B cell (primary cell): ENCODE results near the gene P3H4. TPM values are rescaled to one million over a fixed set of nuclear protein-coding genes. Genes with fewer than 3 reads are reported as not detected.

Experiments used
- ATAC-seq: fragments of 200-7000 bp; cut with Tn5 transposase; one replicate; pipeline ENCODE4 v1.10.0; 2021; ENCODE audit warnings: low read depth, mild to moderate bottlenecking, moderate number of reproducible peaks, moderate library complexity
- CTCF ChIA-PET: fragments of 350-600 bp; sonication (Branson Sonifier 250); formaldehyde crosslinking; loops from one replicate; lab custom pipeline; 2021; ENCODE audit warnings: antibody characterized with exemption, inconsistent platforms; lab: Charles Lee
- POLR2A ChIA-PET: fragments of 350-600 bp; sonication (Branson Sonifier 250); formaldehyde crosslinking; loops from one replicate; lab custom pipeline; 2021; ENCODE audit warnings: antibody characterized with exemption; lab: Charles Lee
- DNase-seq: peaks from one replicate; pipeline ENCODE4 v3.0.0; 2013
- H2AFZ ChIP-seq: 2 replicates; pipeline ENCODE4 v1.6.1; 2012; ENCODE audit warnings: mild to moderate bottlenecking, low read depth, low read length; ENCODE audit not compliant: insufficient read depth, poor library complexity, severe bottlenecking
- H3K27ac ChIP-seq, 2 donors: 1 replicate in 1 of 2; 2 replicates in 1 of 2; pipeline ENCODE4 v1.5.1; 2012 to 2013; ENCODE audit warnings: low read length in 2 of 2, mild to moderate bottlenecking in 2 of 2, moderate library complexity in 1 of 2
- H3K27me3 ChIP-seq, 4 experiments: fragments of 200-600 bp in 1 of 4; sonication (generic) in 1 of 4; replicated peaks in 1 of 4; 1 replicate in 2 of 4; 2 replicates in 2 of 4; pipeline versions ENCODE4 v1.6.1 to v1.7.0; 2013 to 2016; ENCODE audit warnings: low read length in 3 of 4, mild to moderate bottlenecking in 2 of 4, mixed read lengths in 1 of 4, moderate library complexity in 1 of 4; ENCODE audit not compliant: insufficient read depth in 4 of 4, control insufficient read depth in 3 of 4; ENCODE audit errors: control extremely low read depth in 1 of 4
- H3K36me3 ChIP-seq, 2 experiments: replicated peaks in 1 of 2; 1 replicate in 1 of 2; 2 replicates in 1 of 2; pipeline versions ENCODE4 v1.6.1 to v1.7.1; 2013; ENCODE audit warnings: low read length in 1 of 2; ENCODE audit not compliant: insufficient read depth in 2 of 2, control insufficient read depth in 1 of 2; ENCODE audit errors: control extremely low read depth in 1 of 2, extremely low read depth in 1 of 2
- H3K4me1 ChIP-seq, 2 donors: fragments of 200-600 bp in 1 of 2; sonication (generic) in 1 of 2; 1 replicate in 1 of 2; 2 replicates in 1 of 2; pipeline versions ENCODE4 v1.5.1 to v1.6.1; 2013 to 2017; ENCODE audit warnings: low read length in 2 of 2; ENCODE audit not compliant: control insufficient read depth in 2 of 2, insufficient read depth in 2 of 2
- H3K4me2 ChIP-seq: replicated peaks from 2 replicates; pipeline ENCODE3; 2012; ENCODE audit warnings: mild to moderate bottlenecking, low read depth, low read length; ENCODE audit not compliant: poor library complexity, severe bottlenecking
- H3K4me3 ChIP-seq, 5 experiments: fragments of 200-600 bp in 1 of 5; sonication (generic) in 1 of 5; 1 replicate in 3 of 5; 2 replicates in 2 of 5; pipeline versions ENCODE4 v1.5.1 to v1.7.0; 2011 to 2016; ENCODE audit warnings: low read length in 4 of 5, mild to moderate bottlenecking in 4 of 5, low read depth in 2 of 5, control low read depth in 1 of 5, moderate library complexity in 1 of 5; ENCODE audit not compliant: insufficient read depth in 1 of 5; ENCODE audit errors: control extremely low read depth in 1 of 5, extremely low read depth in 1 of 5
- H3K79me2 ChIP-seq: fragments of 200-600 bp; sonication (generic); one replicate; pipeline ENCODE4 v1.6.0; 2016; ENCODE audit warnings: low read length; ENCODE audit not compliant: control insufficient read depth, insufficient read depth
- H3K9ac ChIP-seq: fragments of 200-600 bp; sonication (generic); 2 replicates; pipeline ENCODE4 v1.6.1; 2017; ENCODE audit warnings: mild to moderate bottlenecking, low read length, moderate library complexity
- H3K9me3 ChIP-seq, 3 donors: one replicate each; pipeline versions ENCODE4 v1.6.1 to v1.7.1; 2013; ENCODE audit warnings: low read length in 2 of 3; ENCODE audit not compliant: control insufficient read depth in 2 of 3, insufficient read depth in 1 of 3; ENCODE audit errors: control extremely low read depth in 1 of 3
- H4K20me1 ChIP-seq: 2 replicates; pipeline ENCODE4 v1.6.0; 2012; ENCODE audit warnings: mild to moderate bottlenecking, low read length; ENCODE audit not compliant: insufficient read depth, control insufficient read depth, poor library complexity, severe bottlenecking
- H3K27ac Mint-ChIP-seq: one replicate; pipeline ENCODE4 v1.8.0; 2021; ENCODE audit warnings: mixed read lengths
- H3K27me3 Mint-ChIP-seq: one replicate; pipeline ENCODE4 v1.8.0; 2021; ENCODE audit warnings: mixed read lengths
- H3K4me1 Mint-ChIP-seq: one replicate; pipeline ENCODE4 v1.8.0; 2021; ENCODE audit warnings: mixed read lengths
- H3K4me3 Mint-ChIP-seq: one replicate; pipeline ENCODE4 v1.8.0; 2021; ENCODE audit warnings: mixed read lengths
- H3K9me3 Mint-ChIP-seq: one replicate; pipeline ENCODE4 v1.8.0; 2022; ENCODE audit warnings: mixed read lengths; ENCODE audit not compliant: insufficient read depth
- CTCF ChIP-seq: fragments of 200-600 bp; IDR thresholded peaks from one replicate; pipeline ENCODE4 v1.8.0; 2022; ENCODE audit warnings: antibody characterized with exemption, mild to moderate bottlenecking
- EZH2 ChIP-seq: IDR thresholded peaks from 2 replicates; pipeline ENCODE4 v1.6.1; 2012; ENCODE audit warnings: borderline replicate concordance, low read depth, mild to moderate bottlenecking, moderate library complexity, low read length; ENCODE audit not compliant: insufficient read depth, poor library complexity, severe bottlenecking
- WGBS: methylation state at CpG from one replicate; pipeline ENCODE4 v1.1.5; 2013; ENCODE audit warnings: missing lambda C conversion rate; ENCODE audit not compliant: insufficient coverage; 5-methylcytosine and 5-hydroxymethylcytosine counted together
- intact Hi-C: fragments of 100-400 bp; cut with micrococcal nuclease; formaldehyde crosslinking; loops from one replicate; pipeline ENCODE4 v1.10.0; 2022
- polyA plus RNA-seq: library from polyadenylated mRNA; depleted of rRNA; stranded (reverse); fragments of >200 nt; gene quantifications from 2 replicates; pipeline ENCODE4 v1.2.3, GENCODE V29; 2012
- total RNA-seq, 2 donors: library from RNA; stranded (reverse); fragments of 120-200 nt in 1 of 2; gene quantifications; 1 replicate in 1 of 2; 2 replicates in 1 of 2; pipeline versions ENCODE4 v1.2.3 to v1.2.4, GENCODE V29; 2013 to 2022

The P3H4 gene
- total and polyA plus RNA-seq, 2 donors (not counting 1 experiment from before 2014, with no cell fraction given), result 1.3 to 2.8 TPM

DNA sequence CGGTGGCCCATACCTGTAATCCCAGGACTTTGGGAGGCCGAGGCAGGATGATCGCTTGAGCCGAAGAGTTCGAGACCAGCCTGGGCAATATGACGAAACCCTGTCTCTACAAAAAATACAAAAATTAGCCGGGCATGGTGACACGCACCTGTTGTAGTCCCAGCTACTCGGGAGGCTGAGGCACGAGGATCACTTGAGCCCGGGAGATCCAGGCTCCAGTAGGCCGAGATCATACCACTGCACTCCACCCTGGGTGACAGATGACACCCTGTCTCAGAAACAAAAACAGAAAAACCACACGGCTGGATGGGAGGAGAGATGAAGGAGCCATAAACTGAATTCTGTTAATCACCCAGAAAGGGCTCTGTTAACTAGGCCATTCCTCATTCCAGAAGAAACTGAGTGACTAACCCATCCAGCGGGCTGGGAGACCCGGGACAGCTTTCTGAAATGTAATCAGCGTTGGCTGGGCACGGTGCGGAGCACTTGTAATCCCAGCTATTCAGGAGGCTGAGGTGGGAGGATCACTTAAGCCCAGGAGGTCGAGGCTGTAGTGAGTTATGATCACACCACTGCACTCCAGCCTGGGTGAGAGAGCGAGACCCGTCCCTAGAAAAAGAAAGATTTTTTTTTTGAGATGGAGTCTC lies 24.9 kb upstream of the P3H4 start:
- Mint-ChIP-seq H3K9me3 (no peaks in the 10 kb centered on the region), H3K4me3 (peak overlapping the region; percentile 92), H3K4me1 (peaks cover 13% of the 10 kb centered on the region), H3K27me3 (no peaks in the 10 kb centered on the region), H3K27ac (peak overlapping the region; percentile 76)
- Histone ChIP-seq H2AFZ (peak overlapping the region; percentile 97), H3K9me3 (no peaks in the 10 kb centered on the region), H3K4me2 (peak overlapping the region; percentile 90), H3K4me3 (peak overlapping the region in 4 of 5 experiments; percentile 62 to 80 (median 70)), H3K27ac (no peak overlapping the region), H3K4me1 (peaks cover 12 to 14% of the 10 kb centered on the region in 2 donors), H3K9ac (peak overlapping the region; percentile 88), H3K79me2 (peaks cover 7% of the 10 kb centered on the region), H3K27me3 (peaks cover 0 to 13% (median 0%) of the 10 kb centered on the region in 4 experiments), H3K36me3 (peaks cover 0 to 11% of the 10 kb centered on the region in 2 experiments), H4K20me1 (no peaks in the 10 kb centered on the region)
- 45% methylated on average over 17 of the region's 21 CpGs for WGBS
- intact Hi-C loops, result loop anchor here (1.0 kb wide), 1 partner anchor 25 kb away; the partner anchor contains the start of gene P3H4
- ChIA-PET CTCF (no interaction called here), POLR2A (no interaction called here)
- DNase-seq, result peak; percentile 14
- ATAC-seq, result no peak
- no peak for TF ChIP-seq CTCF
- TF ChIP-seq EZH2, result no peak
